Measurements from ENCODE around the gene KCNK5.

GRCh38 chr6:39172377-39172757 is 56.9 kb downstream of the KCNK5 start:
- no peak for TF ChIP-seq EP300 (IDR thresholded peaks at IDR 0.05)
- TF ChIP-seq, protein P1, sequence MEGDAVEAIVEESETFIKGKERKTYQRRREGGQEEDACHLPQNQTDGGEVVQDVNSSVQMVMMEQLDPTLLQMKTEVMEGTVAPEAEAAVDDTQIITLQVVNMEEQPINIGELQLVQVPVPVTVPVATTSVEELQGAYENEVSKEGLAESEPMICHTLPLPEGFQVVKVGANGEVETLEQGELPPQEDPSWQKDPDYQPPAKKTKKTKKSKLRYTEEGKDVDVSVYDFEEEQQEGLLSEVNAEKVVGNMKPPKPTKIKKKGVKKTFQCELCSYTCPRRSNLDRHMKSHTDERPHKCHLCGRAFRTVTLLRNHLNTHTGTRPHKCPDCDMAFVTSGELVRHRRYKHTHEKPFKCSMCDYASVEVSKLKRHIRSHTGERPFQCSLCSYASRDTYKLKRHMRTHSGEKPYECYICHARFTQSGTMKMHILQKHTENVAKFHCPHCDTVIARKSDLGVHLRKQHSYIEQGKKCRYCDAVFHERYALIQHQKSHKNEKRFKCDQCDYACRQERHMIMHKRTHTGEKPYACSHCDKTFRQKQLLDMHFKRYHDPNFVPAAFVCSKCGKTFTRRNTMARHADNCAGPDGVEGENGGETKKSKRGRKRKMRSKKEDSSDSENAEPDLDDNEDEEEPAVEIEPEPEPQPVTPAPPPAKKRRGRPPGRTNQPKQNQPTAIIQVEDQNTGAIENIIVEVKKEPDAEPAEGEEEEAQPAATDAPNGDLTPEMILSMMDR (IDR thresholded peaks at IDR 0.05): no peak

Data from upper lobe of left lung (tissue), 4 donors.